HepG2 (cell line): ENCODE data around the gene TEX28. TPM values are rescaled to one million over a fixed set of nuclear protein-coding genes. Genes with fewer than 3 reads are reported as not detected.
A peak's percentile ranks its signal among the peaks of the same experiment; 100 is the strongest.

Experiments used
- ATAC-seq: fragments of 200-7000 bp; cut with Tn5 transposase; 3 replicates; pipeline ENCODE4 v1.9.1; 2020; ENCODE audit warnings: mild to moderate bottlenecking, moderate library complexity
- BruUV-seq: library from RNA; stranded (reverse); fragments of 400-500 nt; replicated peaks from 2 replicates; lab custom pipeline; 2021; lab: Mats Ljungman, UMichigan
- CTCF ChIA-PET: fragments of 300-600 bp; formaldehyde crosslinking; extraction: SDS; loops from one replicate; lab custom pipeline; 2021; ENCODE audit warnings: low total read pairs, inconsistent platforms, low intra/inter-chr PET ratio; lab: Yijun Ruan, JAX
- POLR2A ChIA-PET: fragments of 350-600 bp; sonication (Branson Sonifier 250); formaldehyde crosslinking; loops from one replicate; lab custom pipeline; 2020; ENCODE audit warnings: antibody characterized with exemption, inconsistent platforms; lab: Yijun Ruan, JAX
- DNase-seq: peaks from one replicate; pipeline ENCODE4 v3.0.0-alpha.2; 2015; ENCODE audit warnings: low spot score
- FAIRE-seq: peaks from 3 replicates; lab custom pipeline; 2011; peaks lifted over from hg19 to GRCh38; lab: Jason Lieb, UNC
- H2AFZ ChIP-seq: one replicate; pipeline ENCODE4 v1.6.1; 2011; ENCODE audit warnings: low read length, inconsistent platforms
- H3K27ac ChIP-seq: fragments of 300-600 bp; 3 replicates; pipeline ENCODE4 v1.8.0; 2011; ENCODE audit warnings: mixed run types, mild to moderate bottlenecking, mixed read lengths, low read length, inconsistent platforms; ENCODE audit not compliant: insufficient read depth; ENCODE audit errors: extremely low read length
- H3K27me3 ChIP-seq, 2 experiments: fragments of 200-600 bp in 1 of 2; 2 replicates in 1 of 2; 3 replicates in 1 of 2; pipeline versions ENCODE4 v1.6.0 to v1.8.0; 2011; ENCODE audit warnings: low read length in 2 of 2, mild to moderate bottlenecking in 2 of 2, moderate library complexity in 2 of 2, inconsistent platforms in 1 of 2; ENCODE audit not compliant: insufficient read depth in 2 of 2, control insufficient read depth in 1 of 2
- H3K36me3 ChIP-seq, 2 experiments: fragments of 200-600 bp in 1 of 2; replicated peaks in 1 of 2; 2 replicates in 1 of 2; 3 replicates in 1 of 2; pipeline versions ENCODE4 v1.5.1 to v1.8.0; 2011; ENCODE audit warnings: low read length in 2 of 2, inconsistent platforms in 1 of 2; ENCODE audit not compliant: insufficient read depth in 2 of 2, control insufficient read depth in 1 of 2
- H3K4me1 ChIP-seq: 2 replicates; pipeline ENCODE4 v1.5.1; 2012; ENCODE audit warnings: low read length, inconsistent platforms; ENCODE audit not compliant: insufficient read depth
- H3K4me2 ChIP-seq: 2 replicates; pipeline ENCODE4 v1.6.0; 2011; ENCODE audit warnings: low read depth, low read length, inconsistent platforms
- H3K4me3 ChIP-seq, 3 experiments: fragments of 200-600 bp in 1 of 3; sonication (generic), shearing (Covaris generic) in 1 of 3; replicated peaks in 1 of 3; 2 replicates each; pipeline ENCODE4 v1.5.1; 2011 to 2016; ENCODE audit warnings: low read length in 3 of 3, inconsistent platforms in 2 of 3, low read depth in 2 of 3, mild to moderate bottlenecking in 2 of 3, control low read depth in 1 of 3, mixed read lengths in 1 of 3; ENCODE audit not compliant: insufficient read depth in 1 of 3
- H3K79me2 ChIP-seq: one replicate; pipeline ENCODE4 v1.6.1; 2011; ENCODE audit warnings: low read length, inconsistent platforms; ENCODE audit not compliant: insufficient read depth
- H3K9ac ChIP-seq: 2 replicates; pipeline ENCODE4 v1.6.0; 2011; ENCODE audit warnings: mild to moderate bottlenecking, low read depth, low read length, inconsistent platforms; ENCODE audit not compliant: insufficient read depth
- H3K9me3 ChIP-seq: 2 replicates; pipeline ENCODE4 v1.5.1; 2012; ENCODE audit warnings: mild to moderate bottlenecking, low read length
- H4K20me1 ChIP-seq: 2 replicates; pipeline ENCODE4 v1.6.0; 2011; ENCODE audit warnings: inconsistent platforms, mild to moderate bottlenecking, low read length, moderate library complexity; ENCODE audit not compliant: insufficient read depth
- GFI1 ChIP-seq: sonication (generic); formaldehyde crosslinking; IDR thresholded peaks from 2 replicates; pipeline ENCODE4 v1.5.0; 2020; ENCODE audit warnings: missing genetic modification reagents, mild to moderate bottlenecking, borderline replicate concordance
- IKZF4 ChIP-seq: sonication (generic); formaldehyde crosslinking; IDR thresholded peaks from 2 replicates; pipeline ENCODE4 v1.5.1; 2020; ENCODE audit warnings: borderline replicate concordance, mild to moderate bottlenecking, low read depth, missing genetic modification reagents; ENCODE audit errors: not compliant biosample characterization
- MYC ChIP-seq: sonication (generic); formaldehyde crosslinking; IDR thresholded peaks from 2 replicates; pipeline ENCODE4 v1.9.0; 2021; ENCODE audit warnings: missing genetic modification reagents, borderline replicate concordance
- TGIF2 ChIP-seq: IDR thresholded peaks from 2 replicates; pipeline ENCODE4 v1.6.1; 2016; ENCODE audit warnings: control low read depth, missing compliant biosample characterization
- ZC3H4 ChIP-seq: sonication (generic); formaldehyde crosslinking; IDR thresholded peaks from 2 replicates; pipeline ENCODE4 v1.4.0; 2020; ENCODE audit warnings: missing genetic modification reagents, borderline replicate concordance
- ZNF501 ChIP-seq: sonication (generic); formaldehyde crosslinking; IDR thresholded peaks from 2 replicates; pipeline ENCODE4 v1.5.1; 2020; ENCODE audit warnings: mild to moderate bottlenecking, moderate library complexity, missing genetic modification reagents
- ZNF790 ChIP-seq: sonication (generic); formaldehyde crosslinking; IDR thresholded peaks from 2 replicates; pipeline ENCODE4 v1.8.0; 2022; ENCODE audit warnings: missing genetic modification reagents, mild to moderate bottlenecking, borderline replicate concordance
- ZSCAN22 ChIP-seq: sonication (generic); formaldehyde crosslinking; IDR thresholded peaks from 2 replicates; pipeline ENCODE4 v1.4.0; 2020; ENCODE audit warnings: mild to moderate bottlenecking, missing genetic modification reagents
- WGBS: methylation state at CpG from one replicate; pipeline ENCODE4 v1.1.6; 2017; ENCODE audit warnings: low lambda C conversion rate; 5-methylcytosine and 5-hydroxymethylcytosine counted together
- in situ Hi-C: cut with HindIII; loops from 2 replicates; pipeline ENCODE4 v1.10.0; 2017; ENCODE audit warnings: low pct_unique_long_range_greater_than_20kb; ENCODE audit not compliant: extremely low pct_ligation_motif_present
- intact Hi-C: fragments of 100-400 bp; cut with micrococcal nuclease; formaldehyde crosslinking; loops from one replicate; pipeline ENCODE4 v1.10.0; 2022; ENCODE audit not compliant: unreplicated experiment
- polyA plus RNA-seq, 8 experiments: library from polyadenylated mRNA; depleted of rRNA in 3 of 8; stranded (reverse) in 7 of 8; unstranded in 1 of 8; fragments of >200 nt; fragmentation: Illumina TruSeq in 4 of 8; extraction: Trizol in 4 of 8; gene quantifications; 2 replicates each; pipeline versions ENCODE4 v1.2.1 to v1.2.3, GENCODE V29; 2011 to 2016; ENCODE audit warnings: low read depth in 4 of 8, missing spikeins in 1 of 8, mixed read lengths in 1 of 8; ENCODE audit not compliant: insufficient read depth in 1 of 8
- total RNA-seq, 5 experiments: library from RNA; depleted of rRNA; stranded (reverse); fragments of >200 nt; fragmentation: Illumina TruSeq; extraction: Trizol; gene quantifications; 2 replicates each; pipeline ENCODE4 v1.2.3, GENCODE V29; 2016; ENCODE audit warnings: low read depth in 1 of 5
- TF ChIP-seq, protein P1 (sequence below): sonication (generic); formaldehyde crosslinking; IDR thresholded peaks from 2 replicates; pipeline ENCODE4 v1.9.0; 2021; ENCODE audit warnings: missing genetic modification reagents, borderline replicate concordance
- TF ChIP-seq, protein P2 (sequence below): sonication (generic); formaldehyde crosslinking; IDR thresholded peaks from 2 replicates; pipeline ENCODE4 v1.5.1; 2020; ENCODE audit warnings: missing genetic modification reagents, mild to moderate bottlenecking, borderline replicate concordance
- TF ChIP-seq, protein P3 (sequence below): IDR thresholded peaks from 2 replicates; pipeline ENCODE4 v1.6.1; 2016; ENCODE audit warnings: missing biosample characterization, missing genetic modification reagents, low read depth
- TF ChIP-seq, protein P4 (sequence below): IDR thresholded peaks from 2 replicates; pipeline ENCODE4 v1.6.1; 2016; ENCODE audit warnings: low read depth, control low read depth
- TF ChIP-seq, protein P5 (sequence below): sonication (generic); formaldehyde crosslinking; IDR thresholded peaks from 2 replicates; pipeline ENCODE4 v1.5.0; 2020; ENCODE audit warnings: missing genetic modification reagents, mild to moderate bottlenecking, borderline replicate concordance

Gene TEX28
- total and polyA plus RNA-seq, 2 of the 13 experiments (the other 11 are each of a cell fraction or from before 2014, with no cell fraction given): not detected

DNA sequence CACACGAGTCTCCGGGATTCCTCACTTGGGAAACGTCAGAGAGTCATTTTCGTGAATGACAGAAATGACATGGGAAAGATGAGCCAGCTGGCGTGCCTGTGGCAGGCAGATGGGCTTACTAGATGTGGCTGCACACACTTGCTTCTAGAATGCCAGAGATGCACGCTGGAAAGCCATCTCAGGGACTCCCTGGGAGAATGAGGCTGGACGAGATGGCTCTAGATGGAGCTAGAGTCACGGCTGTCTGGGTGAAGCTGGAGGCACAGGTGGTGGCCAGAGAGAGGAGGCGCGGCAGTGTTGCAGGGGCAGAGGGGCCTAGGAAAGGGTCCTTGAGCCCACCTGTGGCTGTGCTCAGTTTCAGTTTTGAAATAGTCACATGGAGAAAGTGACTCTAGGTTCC is 26.7 kb upstream of the TEX28 start (continued):
- TF ChIP-seq, protein P1, sequence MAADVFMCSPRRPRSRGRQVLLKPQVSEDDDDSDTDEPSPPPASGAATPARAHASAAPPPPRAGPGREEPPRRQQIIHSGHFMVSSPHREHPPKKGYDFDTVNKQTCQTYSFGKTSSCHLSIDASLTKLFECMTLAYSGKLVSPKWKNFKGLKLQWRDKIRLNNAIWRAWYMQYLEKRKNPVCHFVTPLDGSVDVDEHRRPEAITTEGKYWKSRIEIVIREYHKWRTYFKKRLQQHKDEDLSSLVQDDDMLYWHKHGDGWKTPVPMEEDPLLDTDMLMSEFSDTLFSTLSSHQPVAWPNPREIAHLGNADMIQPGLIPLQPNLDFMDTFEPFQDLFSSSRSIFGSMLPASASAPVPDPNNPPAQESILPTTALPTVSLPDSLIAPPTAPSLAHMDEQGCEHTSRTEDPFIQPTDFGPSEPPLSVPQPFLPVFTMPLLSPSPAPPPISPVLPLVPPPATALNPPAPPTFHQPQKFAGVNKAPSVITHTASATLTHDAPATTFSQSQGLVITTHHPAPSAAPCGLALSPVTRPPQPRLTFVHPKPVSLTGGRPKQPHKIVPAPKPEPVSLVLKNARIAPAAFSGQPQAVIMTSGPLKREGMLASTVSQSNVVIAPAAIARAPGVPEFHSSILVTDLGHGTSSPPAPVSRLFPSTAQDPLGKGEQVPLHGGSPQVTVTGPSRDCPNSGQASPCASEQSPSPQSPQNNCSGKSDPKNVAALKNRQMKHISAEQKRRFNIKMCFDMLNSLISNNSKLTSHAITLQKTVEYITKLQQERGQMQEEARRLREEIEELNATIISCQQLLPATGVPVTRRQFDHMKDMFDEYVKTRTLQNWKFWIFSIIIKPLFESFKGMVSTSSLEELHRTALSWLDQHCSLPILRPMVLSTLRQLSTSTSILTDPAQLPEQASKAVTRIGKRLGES: no peak
- TF ChIP-seq, protein P2, sequence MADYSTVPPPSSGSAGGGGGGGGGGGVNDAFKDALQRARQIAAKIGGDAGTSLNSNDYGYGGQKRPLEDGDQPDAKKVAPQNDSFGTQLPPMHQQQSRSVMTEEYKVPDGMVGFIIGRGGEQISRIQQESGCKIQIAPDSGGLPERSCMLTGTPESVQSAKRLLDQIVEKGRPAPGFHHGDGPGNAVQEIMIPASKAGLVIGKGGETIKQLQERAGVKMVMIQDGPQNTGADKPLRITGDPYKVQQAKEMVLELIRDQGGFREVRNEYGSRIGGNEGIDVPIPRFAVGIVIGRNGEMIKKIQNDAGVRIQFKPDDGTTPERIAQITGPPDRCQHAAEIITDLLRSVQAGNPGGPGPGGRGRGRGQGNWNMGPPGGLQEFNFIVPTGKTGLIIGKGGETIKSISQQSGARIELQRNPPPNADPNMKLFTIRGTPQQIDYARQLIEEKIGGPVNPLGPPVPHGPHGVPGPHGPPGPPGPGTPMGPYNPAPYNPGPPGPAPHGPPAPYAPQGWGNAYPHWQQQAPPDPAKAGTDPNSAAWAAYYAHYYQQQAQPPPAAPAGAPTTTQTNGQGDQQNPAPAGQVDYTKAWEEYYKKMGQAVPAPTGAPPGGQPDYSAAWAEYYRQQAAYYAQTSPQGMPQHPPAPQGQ (CRISPR knock-in tag): no peak
- TF ChIP-seq, protein P3, sequence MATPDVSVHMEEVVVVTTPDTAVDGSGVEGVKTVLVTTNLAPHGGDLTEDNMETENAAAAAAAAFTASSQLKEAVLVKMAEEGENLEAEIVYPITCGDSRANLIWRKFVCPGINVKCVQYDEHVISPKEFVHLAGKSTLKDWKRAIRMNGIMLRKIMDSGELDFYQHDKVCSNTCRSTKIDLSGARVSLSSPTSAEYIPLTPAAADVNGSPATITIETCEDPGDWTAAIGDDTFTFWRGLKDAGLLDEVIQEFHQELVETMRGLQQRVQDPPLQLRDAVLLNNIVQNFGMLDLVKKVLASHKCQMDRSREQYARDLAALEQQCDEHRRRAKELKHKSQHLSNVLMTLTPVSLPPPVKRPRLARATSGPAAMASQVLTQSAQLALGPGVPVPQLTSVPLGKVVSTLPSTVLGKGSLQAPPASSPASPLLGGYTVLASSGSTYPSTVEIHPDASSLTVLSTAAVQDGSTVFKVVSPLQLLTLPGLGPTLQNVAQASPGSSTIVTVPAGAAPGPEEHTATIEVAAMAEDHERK (CRISPR knock-in tag): no peak
- TF ChIP-seq ZNF501 (CRISPR knock-in tag) (no peak), ZSCAN22 (CRISPR knock-in tag) (peak; percentile 64; the same call in 1 of the 2 replicates)

DNA sequence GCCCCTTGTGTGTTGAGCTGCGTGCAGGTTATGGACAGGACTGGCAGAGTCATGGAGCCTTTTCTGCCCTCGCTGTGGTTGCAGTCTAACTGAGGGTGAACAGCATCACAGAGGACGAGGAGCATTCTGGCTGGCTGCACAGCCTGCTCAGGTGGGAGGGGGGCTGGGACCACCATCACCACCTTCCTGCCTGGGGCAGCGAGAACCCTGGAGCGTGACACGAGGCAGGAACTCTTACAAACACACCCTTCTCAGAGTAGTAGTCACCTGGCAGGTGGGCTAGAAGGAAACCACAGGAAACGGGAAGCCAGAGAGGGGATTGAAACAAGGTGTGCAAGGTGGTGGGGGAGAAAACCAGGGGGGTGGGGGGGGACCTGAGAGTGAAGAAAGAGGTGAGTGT is 26.2 kb upstream of the TEX28 start:
- Histone ChIP-seq H3K36me3 (no peaks in the 10 kb centered on the region), H3K9ac (no peak overlapping the region), H2AFZ (no peak overlapping the region), H3K27me3 (peaks cover 0 to 19% of the 10 kb centered on the region in 2 experiments; a peak in 4 of 5 replicates), H3K27ac (no peak overlapping the region), H3K4me2 (no peak overlapping the region), H3K79me2 (no peaks in the 10 kb centered on the region), H3K9me3 (no peaks in the 10 kb centered on the region), H3K4me1 (no peaks in the 10 kb centered on the region), H3K4me3 (no peak overlapping the region), H4K20me1 (no peaks in the 10 kb centered on the region)
- CTCF ChIA-PET: no interaction called here
- BruUV-seq: no TSS peak
- FAIRE-seq: no peak
- no peak for ATAC-seq
- intact Hi-C loops (no loop called here), in situ Hi-C loops (no loop called here)
- DNase-seq: no peak
- POLR2A ChIA-PET: no interaction called here
- WGBS: 46% methylated on average over 6 of the region's 7 CpGs
- no peak for TF ChIP-seq TGIF2 (CRISPR knock-in tag)
- no peak for TF ChIP-seq ZC3H4
- TF ChIP-seq, protein P4, sequence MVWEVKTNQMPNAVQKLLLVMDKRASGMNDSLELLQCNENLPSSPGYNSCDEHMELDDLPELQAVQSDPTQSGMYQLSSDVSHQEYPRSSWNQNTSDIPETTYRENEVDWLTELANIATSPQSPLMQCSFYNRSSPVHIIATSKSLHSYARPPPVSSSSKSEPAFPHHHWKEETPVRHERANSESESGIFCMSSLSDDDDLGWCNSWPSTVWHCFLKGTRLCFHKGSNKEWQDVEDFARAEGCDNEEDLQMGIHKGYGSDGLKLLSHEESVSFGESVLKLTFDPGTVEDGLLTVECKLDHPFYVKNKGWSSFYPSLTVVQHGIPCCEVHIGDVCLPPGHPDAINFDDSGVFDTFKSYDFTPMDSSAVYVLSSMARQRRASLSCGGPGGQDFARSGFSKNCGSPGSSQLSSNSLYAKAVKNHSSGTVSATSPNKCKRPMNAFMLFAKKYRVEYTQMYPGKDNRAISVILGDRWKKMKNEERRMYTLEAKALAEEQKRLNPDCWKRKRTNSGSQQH (CRISPR knock-in tag): no peak
- no peak for TF ChIP-seq GFI1 (CRISPR knock-in tag)
- no peak for TF ChIP-seq MYC (CRISPR knock-in tag)
- no peak for TF ChIP-seq IKZF4
- no peak for TF ChIP-seq ZNF790 (CRISPR knock-in tag)
- TF ChIP-seq, protein P5, sequence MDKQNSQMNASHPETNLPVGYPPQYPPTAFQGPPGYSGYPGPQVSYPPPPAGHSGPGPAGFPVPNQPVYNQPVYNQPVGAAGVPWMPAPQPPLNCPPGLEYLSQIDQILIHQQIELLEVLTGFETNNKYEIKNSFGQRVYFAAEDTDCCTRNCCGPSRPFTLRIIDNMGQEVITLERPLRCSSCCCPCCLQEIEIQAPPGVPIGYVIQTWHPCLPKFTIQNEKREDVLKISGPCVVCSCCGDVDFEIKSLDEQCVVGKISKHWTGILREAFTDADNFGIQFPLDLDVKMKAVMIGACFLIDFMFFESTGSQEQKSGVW (CRISPR knock-in tag): no peak
